ENCODE data around the gene PKNOX2.

The PKNOX2 gene

DNA sequence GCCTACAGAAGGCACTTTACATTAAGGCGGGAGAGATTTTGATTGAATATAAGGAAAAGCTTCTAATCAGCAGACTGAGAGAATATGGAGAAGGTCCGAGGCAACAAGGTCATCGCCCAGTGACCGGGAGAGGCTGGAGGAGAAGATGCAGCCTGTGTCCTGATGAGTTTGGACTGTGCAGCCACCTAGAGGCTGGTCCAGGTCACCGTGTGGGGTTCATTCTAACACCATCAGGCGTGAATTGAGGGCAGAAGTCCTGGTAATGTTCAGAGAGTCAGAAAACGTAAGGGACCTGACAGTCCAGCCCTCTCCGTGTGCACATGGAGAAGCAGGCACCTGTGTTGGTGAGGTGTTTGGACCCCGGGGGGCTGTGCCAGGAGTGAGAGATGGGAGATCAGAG lies 228.8 kb downstream of the PKNOX2 start:
- no peak for DNase-seq

DNA sequence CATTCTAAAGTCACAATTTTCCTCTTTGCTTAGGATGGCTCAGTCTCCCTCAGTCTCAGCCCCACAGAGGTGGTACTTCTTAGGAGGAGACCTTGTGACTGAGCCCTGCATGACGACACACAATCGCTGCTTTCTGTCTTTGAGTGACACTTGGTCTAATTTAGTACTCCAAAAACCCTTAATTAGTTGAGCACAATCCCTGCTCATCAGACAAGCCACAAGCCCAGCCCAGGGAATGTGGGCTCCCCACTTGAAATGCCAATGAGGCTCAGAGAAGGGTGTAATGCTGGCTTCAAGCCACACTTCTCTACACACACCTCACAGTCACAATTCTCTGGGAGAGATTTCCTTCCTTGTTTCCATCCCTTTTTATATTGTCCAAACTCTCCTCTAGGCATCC lies 229.7 kb downstream of the PKNOX2 start:
- no peak for DNase-seq

DNA sequence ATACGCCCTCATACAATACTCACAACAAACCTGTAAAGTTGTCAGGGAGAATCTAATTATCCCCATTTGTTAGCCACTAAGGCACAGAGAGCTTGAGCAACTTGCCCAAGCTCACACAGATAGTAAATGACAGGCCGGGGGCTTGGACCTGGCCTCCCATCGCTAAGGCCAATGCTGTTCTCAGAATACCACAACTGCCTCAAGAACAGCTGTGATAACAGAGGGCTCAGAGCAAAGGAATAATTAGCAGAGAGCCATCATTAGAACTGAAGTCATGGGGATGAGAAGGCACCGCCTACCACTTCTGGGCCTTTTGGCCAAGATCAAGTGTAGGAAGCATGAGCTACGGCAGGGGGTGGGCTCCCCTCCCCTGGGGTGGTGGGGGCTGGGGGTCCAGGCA lies 232.9 kb downstream of the PKNOX2 start:
- DNase-seq, result no peak

DNA sequence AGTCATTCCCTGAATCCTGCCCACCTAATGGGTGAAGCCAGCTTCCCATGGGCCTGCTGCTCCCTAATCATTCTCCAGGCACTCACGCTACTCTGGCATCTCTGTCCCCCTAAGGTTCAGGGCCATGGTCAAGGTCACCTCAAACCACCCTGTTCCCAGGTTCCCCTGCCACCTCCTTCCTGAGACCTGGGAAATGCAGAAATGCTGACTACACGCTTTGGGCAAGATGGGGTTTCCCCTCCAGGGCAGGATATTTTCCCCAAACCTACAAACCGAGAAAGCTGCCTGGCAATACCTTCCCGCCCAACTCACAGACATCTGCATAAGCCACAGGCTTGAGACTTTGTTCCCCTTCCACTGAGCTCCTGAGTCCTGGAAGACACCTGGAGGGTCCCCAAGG lies 233.9 kb downstream of the PKNOX2 start:
- no peak for DNase-seq

DNA sequence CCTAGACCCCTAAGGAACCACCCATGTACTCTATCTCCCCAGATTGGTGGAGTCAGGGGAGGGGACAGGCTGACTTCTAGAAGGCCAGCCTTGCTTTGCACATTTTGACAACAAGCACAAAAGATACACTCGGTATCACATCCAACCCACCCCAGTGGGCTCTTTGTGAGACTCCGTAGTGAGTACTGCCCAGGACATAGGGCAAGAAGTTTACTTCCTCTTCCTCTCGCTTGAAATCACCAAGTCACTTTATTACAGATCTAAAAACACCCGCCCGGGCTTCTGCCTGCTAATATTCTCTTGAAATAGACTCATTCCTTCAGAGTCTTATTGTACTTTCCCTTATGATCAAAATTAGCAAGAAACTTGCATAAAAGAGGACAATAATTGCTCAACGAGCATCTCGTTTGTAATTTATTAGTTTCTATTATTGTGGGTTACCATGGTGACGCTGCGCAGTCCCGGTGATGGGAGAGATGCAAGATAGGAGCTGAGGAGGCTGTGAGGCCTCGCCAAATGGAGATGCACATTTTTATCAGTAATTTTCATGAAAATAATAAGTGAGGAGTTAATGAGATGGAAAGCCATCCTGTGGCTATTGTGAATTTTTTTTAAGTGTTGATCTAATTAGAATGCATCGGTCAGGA lies 234.6 kb downstream of the PKNOX2 start:
- no peak for DNase-seq

DNA sequence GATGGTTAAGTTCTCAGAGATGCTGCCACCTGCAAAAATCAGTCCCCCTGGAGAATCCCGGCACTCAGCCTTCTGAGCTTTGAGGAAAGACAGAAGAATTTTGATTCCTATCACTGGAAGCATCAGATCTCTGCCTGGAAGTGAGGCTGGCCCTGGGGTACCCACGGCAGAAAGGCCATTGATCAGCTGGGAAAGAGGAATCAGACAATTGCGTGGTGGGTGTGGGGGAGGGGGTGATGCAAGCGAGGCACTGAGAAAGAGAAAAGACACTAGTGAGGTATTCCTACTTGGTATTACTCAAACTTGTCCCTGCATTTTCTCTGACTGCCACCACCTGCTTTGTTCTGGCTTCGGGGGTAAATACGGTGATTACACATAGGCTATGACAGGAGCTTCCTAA lies 235.4 kb downstream of the PKNOX2 start:
- DNase-seq, result no peak

DNA sequence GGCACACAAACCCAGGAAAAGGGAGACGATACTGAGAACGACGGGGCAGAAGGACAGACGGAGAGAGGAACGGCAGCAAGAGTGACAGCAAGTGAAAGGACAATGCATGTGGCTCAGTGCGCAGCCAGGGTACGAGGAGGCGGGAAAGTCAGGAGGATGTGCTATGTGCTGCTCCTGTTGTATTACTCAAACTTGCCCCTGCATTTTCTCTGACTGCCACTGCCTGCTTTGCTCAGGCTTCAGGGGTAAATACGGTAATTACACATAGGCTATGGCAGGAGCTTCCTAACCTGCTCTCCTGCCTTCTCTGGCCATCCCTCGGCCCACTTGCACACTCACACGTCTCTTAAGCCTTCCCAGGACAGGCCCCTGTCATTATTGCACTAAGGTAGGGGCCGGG lies 236.7 kb downstream of the PKNOX2 start:
- DNase-seq, result no peak

DNA sequence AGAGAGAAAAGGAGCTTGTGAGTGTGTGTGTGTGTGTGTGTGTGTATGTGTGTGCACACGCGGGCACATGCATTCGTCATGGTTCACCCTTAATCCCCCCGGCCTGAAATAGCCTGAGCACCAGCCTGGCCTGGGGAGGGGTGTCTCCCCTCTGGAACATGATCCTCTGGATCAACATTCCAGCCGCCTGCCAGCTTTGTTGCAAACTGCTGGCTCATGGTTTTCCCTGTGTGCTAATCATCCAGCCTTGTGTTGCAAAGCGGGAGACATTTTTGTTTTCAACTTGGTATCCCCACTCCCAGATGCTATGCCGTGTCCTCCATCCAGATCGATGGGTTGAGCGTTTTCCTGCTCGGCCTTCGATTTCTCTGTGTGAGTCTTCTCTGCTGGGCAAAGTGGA lies 237.2 kb downstream of the PKNOX2 start:
- DNase-seq, result no peak

DNA sequence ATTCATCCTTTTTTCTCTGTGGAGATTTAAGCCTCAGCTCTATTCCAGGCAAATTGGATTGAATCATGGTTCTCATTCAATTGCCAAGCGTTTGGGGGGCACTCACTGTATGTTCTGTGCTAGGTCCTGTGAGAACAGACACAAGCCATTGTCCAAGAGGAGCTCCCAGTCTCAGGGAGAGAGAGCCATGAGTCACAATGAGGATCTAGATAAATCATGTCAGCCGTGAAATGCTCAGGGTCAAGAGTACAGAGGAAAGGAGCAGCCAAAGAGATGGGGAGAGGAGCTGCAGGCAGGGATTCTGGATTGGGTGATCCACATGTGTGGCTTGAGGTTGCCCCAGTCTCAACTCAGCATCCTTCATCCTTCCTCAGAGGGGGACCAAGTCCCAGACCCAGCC lies 237.9 kb downstream of the PKNOX2 start:
- no peak for DNase-seq

DNA sequence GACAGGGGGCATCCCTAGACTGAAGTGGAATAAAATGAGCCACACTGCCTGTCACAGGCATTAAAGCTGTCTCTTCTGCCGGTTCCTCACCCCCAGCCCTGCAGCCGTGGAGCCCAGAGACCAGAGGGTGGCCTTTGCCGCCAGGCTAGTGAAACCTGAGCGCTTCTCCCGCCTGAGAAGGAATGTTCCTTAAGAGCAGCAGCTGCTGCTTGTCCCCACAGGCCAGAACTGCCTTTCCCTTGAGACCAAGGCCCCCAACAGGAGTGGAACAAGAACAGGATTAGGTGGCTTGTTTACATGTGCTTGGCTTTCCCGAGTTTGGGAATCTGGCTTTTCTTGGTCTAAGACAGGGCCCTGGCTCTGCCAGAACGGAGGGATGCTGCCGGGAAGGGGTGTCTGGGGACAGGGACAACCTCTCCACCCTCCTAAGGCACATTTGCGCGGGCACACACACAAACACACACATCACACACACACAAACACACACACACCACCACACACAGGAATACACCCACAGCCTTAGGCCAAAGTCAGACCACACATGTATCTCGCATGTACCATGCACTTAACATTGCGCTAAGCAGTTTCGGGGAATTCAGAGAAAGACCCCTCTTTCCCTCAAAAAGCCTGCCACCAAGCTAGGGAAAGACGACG lies 239.7 kb downstream of the PKNOX2 start:
- DNase-seq, result no peak

DNA sequence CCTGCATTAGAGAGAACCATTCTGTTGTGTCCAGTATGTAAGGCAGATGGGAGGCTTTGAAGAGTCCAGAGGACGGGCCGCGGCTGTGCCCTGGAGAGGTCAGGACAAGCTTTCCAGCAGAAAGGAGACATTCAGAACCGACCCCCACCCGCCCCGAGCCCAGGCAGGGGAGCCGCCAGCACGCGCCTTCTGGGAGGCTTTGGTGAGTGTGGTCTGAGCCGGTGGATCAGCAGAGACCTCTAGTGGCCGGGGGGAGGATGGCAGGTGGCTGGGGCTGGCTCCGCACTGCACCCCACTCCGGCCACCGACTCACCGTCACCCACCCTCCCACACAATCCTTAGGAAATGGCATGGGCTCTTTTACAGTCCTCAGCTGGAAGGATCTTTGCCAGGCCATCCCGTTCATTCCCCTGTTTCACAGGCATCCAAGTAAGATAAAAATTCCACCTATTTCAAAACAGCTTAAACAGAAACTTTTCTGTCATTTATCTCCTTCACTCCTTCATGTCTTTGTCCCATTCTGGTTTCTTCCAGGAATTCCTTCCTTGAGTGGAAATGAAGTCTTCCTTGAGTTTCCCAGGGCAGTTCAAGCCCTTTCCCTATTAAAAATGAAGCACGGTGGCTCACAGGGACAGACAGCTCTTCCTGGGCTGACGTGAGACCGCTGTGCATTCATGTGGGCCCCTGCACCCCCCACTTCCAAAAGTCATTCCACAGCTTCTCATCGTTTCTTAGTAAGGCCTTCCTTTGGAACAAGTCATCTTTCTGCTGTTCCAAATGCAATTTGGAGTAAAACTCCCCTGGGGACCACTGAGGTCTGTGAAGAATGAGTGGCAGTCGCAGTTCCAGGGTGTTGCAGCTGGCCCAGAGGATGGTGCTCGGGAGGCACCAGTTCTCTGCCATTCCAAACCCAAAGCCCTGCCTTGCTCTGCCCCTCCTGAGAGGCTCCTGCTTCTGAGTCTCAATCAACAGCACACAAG lies 240.6 kb downstream of the PKNOX2 start:
- peak; percentile 68 for DNase-seq

DNA sequence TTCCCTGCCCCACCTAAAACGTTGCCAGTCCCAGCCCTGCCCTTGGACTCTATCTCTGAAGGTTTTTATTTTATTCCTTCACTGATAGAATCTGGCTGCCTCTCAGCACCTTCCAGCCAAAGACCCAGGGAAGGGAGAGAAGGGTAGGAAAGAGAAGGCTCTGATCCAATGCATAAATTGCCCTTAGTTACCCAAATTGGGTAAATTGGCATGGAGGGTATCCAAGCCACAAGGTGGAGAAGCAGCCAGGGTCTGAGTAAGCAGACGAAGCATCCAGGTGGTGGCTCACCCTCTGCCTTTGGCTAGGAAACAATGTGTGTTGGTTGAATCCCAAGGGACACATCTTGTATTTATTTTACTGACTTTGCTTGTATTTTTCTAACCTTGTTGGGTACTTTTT lies 242.5 kb downstream of the PKNOX2 start:
- DNase-seq, result no peak

DNA sequence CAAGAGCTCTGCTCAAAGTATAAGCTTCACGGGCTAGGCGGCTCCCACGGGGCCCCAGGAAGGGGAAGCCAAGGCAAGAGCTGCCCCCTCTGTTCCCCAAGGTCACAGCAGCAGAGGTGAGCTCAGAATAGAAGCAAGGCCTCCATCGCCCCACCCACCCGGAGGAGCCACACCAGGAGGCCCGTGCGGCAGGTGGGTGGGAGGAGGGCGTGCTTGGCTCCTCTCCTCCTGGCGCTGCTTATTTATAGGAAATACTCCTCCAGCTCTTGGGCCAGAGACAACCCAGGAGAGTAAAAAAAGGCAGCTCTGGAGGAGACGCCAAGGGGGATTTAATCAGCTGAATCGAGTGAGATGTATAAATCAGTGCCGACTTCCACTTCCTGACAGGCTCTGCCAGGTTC lies 243.8 kb downstream of the PKNOX2 start:
- no peak for DNase-seq

DNA sequence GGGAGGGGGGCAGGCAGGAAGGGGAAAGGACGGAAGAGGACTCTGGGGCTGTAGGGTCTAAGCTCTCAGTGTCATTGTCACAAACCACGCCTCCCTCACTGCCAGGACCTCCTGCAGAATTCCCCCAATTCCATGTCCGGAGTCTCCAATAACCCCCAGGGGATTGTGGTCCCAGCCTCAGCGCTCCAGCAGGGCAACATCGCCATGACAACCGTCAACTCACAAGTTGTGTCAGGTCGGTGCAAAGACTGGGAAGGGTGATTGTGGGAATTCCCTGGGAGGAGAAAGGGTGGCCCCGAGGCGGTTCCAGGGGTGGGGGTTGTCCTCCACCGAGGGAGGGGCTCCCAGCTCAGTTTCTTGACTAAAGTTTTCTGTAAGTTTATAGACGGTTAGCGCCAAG lies 245.5 kb downstream of the PKNOX2 start:
- DNase-seq, result no peak

DNA sequence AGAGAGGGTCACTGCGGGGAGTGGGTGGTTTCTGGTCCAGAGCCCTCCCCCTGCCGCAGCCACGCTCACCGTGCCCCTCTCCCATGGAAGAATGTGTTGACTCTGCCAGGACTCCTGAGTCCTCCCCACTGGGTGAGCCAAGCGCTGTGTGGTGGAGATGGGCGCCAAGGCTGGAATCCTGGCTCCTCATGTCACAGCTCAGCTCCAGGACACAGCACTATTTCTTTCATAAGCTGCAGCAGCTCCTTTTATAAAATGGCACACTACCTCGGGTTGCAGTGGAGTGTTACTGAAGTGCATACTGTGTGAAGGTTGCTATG lies 247.6 kb downstream of the PKNOX2 start:
- no peak for DNase-seq

DNA sequence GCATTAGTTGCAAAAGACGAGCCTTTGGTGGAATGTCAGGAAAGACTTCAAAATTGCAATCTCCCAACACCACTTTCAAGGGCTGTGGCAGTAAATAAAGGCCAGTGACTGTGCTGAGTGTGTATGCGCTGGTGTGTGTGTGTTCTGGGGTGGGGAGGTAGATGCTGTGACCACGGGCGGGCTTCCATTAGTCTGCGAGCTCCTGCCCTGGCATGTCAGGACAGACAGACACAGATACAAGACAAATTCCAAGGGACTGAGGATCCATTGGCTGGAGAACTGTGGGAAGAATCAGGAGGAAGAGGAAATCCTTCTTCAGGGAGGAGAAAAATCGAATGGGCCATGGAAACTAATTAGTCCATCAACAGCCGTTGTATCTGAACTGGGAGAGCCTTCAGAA lies 248.0 kb downstream of the PKNOX2 start:
- no peak for DNase-seq

DNA sequence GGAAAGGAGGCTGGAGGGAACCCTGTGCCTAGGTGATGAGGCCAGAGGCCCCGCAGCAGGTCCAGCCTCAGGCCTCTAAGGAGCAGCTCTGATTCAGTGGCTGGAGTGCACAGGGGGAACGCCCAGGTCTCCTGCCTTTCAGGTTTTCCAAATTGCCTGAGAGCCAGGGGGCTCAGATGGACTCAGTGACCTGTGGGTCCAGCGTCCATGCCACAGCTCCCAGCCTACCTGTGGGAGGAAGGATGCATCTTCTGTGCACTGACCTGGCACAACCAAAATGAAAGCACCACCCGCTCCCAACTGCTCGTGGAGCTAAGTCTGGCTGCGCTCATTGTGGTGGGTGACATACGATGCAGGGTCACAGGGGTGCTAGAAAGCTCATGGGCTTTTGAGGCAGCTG lies 248.7 kb downstream of the PKNOX2 start:
- DNase-seq, result no peak

DNA sequence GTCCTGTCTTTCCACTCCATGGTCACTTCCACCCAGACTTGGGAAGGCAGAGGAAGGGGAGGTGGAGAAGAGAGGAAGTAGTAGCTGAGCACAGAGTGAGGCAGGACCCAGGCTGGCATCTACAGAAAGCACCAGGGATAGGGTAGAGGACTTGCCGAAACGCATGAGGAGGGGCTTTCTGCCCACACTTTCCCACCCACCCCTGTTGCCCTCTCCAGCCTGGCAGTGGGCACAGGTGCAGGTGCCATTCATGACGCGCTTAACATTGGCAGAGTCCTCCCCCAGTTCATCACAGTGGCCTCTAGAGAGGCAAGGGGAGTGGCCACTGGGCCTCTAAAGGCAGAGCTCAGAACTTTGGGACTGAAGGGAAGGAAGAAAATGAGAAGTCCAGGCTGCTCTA lies 249.6 kb downstream of the PKNOX2 start:
- DNase-seq, result no peak

DNA sequence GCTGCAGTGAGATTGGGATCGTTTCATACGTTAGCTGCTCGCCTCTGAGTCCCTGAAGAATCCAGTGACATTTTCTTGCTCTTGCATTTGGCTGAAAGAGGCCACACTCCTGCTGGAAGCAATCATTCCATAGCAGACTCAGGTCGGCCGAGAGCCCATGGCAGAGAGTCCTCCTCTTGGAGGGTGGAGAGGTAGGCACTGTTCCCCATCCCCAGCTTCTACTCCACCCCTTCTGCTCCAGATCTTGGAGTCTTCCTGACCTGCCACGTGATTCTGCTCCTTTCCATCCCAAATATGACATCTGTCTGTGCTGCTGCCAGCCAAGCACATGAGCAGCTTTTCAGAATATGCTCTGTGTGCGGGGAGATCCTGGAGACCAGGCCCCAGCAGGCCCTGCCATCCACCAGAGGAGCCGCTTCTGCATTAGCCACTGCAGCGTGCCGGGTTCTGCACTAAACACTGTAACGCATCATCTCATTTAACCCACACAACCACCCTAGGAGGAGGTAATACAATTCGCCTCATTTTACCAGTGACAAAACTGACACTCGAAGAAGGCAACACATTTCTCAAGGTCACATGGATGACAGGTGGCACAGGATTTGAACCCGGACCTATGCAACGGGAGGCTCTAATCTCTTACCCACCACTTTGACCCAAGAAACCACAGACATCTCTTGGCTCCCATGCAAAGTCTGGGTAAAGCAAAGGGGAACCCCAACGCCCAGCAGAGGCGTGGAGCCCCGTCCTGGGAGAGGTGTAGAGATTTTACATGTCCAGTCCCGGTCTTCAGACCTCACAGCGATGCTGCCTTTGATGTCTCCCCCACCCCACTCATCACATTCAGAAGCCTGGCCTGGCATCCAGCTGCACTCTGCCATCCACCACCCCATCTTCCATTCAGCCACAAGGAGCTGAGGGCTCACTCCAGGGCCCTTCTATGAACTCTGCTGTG lies 252.7 kb downstream of the PKNOX2 start:
- DNase-seq, result no peak

DNA sequence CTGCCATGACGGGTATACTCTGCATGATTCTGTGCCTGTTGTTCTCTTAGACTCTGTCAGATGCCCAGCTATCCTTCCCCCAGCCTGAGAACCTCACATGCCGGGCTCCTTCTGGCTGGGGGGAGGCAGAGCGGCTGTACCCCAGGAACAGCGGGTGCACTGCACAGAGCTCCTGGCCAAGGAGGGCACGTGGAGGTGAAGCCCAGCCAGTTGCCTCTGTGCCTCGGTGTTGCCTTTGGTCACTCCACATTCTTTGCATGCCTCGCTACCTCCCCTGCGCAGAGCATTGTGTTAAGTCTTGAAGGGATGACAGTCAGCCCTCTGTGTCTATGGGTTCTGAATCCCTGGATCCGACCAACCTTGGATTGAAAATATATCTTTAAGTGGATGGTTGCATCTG lies 253.8 kb downstream of the PKNOX2 start:
- DNase-seq, result no peak

DNA sequence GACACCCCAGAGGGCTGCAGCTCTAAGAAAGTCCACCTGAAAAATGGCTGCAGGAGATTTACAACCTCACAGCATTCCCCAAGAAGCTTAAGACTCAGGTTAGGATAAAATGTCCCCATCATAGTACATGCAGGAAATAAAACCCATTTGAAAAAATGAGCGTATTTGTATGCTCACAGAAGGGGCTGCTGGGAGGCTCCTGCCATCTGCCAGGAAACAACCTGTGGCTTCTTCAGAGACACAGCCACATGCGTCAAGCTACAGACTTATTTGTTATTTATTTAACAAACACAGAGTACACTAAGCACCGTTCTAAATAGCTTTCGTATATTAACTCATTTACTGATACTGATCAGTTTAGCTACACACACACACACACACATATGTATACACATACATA lies 258.1 kb downstream of the PKNOX2 start:
- no peak for DNase-seq

DNA sequence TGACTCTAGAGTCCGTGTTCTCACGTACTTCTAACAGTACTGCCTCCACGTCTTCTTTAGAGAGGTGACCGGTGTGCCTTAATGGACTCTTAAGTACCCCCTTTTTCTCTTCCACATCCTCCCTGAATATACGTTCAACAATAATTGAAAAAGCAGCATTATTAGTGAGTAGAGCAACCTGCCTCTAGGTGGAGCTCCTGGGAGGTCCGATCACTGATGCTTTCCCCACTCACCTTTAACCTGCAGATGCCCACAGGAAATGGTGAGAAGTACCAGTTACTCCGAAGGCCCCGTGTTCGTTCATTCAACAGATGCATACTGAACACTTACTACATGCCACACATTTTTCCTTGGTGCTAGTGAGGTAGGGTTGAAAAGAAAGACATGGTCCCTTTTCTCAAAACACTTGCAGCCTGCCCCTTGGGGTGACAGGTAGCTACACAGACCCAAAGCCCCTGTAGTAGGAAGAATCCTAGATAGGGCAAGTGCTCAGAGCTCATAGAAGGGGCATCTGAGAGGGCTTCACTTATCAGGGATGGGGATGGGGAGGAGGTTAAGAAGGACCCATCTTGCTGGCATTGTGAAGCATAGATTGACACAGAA lies 258.8 kb downstream of the PKNOX2 start:
- DNase-seq, result no peak

DNA sequence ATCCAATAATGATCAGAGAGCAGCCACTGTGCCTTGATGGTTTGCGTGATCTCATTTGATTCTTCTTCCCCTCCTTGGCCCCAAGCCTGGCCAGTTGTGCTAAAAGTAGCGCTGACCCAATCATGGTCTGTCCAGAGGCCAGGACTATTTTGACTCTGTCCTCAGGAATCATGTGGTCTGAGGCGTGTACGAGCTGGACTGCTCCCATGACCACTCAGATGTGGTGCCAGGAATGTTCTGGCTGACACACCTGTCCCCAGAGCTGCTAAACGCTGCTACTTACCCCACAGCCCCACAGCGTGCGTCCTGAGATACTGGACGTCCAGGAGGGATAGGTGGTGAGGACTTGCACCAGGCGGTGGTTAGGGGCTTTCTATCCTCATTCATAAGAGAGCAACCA lies 261.1 kb downstream of the PKNOX2 start:
- no peak for DNase-seq
